ENCODE data around the gene GPR35. TPM values are rescaled to one million over a fixed set of nuclear protein-coding genes. Genes with fewer than 3 reads are reported as not detected.

The GPR35 gene
- total and polyA plus RNA-seq, 11 donors, result 0.48 to 2.7 (median 0.93) TPM; not detected in 1

GRCh38 chr2:240593703-240594451 is 31.4 kb upstream of the GPR35 start:
- intact Hi-C loops (cut with DNase I), result loop anchor here in 1 of 10 donors (10.0 kb wide), 1 partner anchor 111 kb away; no protein-coding TSS in a partner anchor
- Histone ChIP-seq H3K9me3 (no peaks in the 10 kb centered on the region), H3K27ac (peak overlapping the region in 9 of 12 donors; percentile 41 to 84 (median 60)), H3K4me1 (peaks cover 0 to 71% (median 28%) of the 10 kb centered on the region in 12 donors), H3K36me3 (peaks cover 0 to 76% (median 43%) of the 10 kb centered on the region in 9 donors), H3K4me3 (no peak overlapping the region), H3K27me3 (no peaks in the 10 kb centered on the region)
- DNase-seq, result peak; percentile 45 to 86 (median 67)
- peak; percentile 63 to 70 (median 69) for ATAC-seq
- no peak for TF ChIP-seq CTCF (IDR thresholded peaks at IDR 0.05)
- TF ChIP-seq POLR2A (IDR thresholded peaks at IDR 0.05), result no peak
- 48 to 64% (median 55%) methylated on average over 6 to 19 of the region's 19 CpGs for WGBS, 4 donors

- H3K36me3 ChIP-seq, result peaks cover 0 to 78% (median 49%) of the 10 kb centered on the region in 9 donors
- H3K27ac ChIP-seq, result peak overlapping the region in 9 of 12 donors; percentile 41 to 84 (median 67)
- ATAC-seq (no peak), DNase-seq (peak in 3 of 5 donors; percentile 18 to 66 (median 33))
- 70 to 84% (median 78%) methylated on average over 18 to 34 of the region's 34 CpGs for WGBS, 4 donors
- TF ChIP-seq POLR2A (IDR thresholded peaks at IDR 0.05), result no peak
- TF ChIP-seq CTCF (IDR thresholded peaks at IDR 0.05), result no peak
- H3K4me1 ChIP-seq, result peaks cover 0 to 62% (median 28%) of the 10 kb centered on the region in 12 donors
- H3K27me3 ChIP-seq, result no peaks in the 10 kb centered on the region
- no peak overlapping the region for H3K4me3 ChIP-seq
- no peaks in the 10 kb centered on the region for H3K9me3 ChIP-seq
- intact Hi-C loops (cut with DNase I), result loop anchor here in 1 of 10 donors (10.0 kb wide), 1 partner anchor 110 kb away; no protein-coding TSS in a partner anchor
Observed at GRCh38 chr2:240594511-240595380, 30.5 kb upstream of the GPR35 start.

- ATAC-seq (peak in 3 of 4 donors; percentile 2 to 40 (median 25)), DNase-seq (peak in 3 of 5 donors; percentile 24 to 58 (median 28))
- H3K4me3 ChIP-seq, result no peak overlapping the region
- peaks cover 0 to 54% (median 28%) of the 10 kb centered on the region in 12 donors for H3K4me1 ChIP-seq
- H3K27me3 ChIP-seq, result no peaks in the 10 kb centered on the region
- no peaks in the 10 kb centered on the region for H3K9me3 ChIP-seq
- intact Hi-C loops (cut with DNase I), result loop anchor here in 1 of 10 donors (10.0 kb wide), 1 partner anchor 109 kb away; no protein-coding TSS in a partner anchor
- H3K27ac ChIP-seq, result peak overlapping the region in 9 of 12 donors; percentile 13 to 84 (median 77)
- TF ChIP-seq POLR2A (IDR thresholded peaks at IDR 0.05), result no peak
- TF ChIP-seq CTCF (IDR thresholded peaks at IDR 0.05), result peak in 7 of 12 donors; percentile 5 to 40 (median 25)
- H3K36me3 ChIP-seq, result peaks cover 0 to 71% (median 46%) of the 10 kb centered on the region in 9 donors
- 21 to 56% (median 43%) methylated on average over 7 to 18 of the region's 18 CpGs for WGBS, 4 donors
Observed at GRCh38 chr2:240595381-240596079, 29.8 kb upstream of the GPR35 start.

All from heart left ventricle (tissue), 16 donors.